Ascending aorta (tissue), 2 donors: Measurements from ENCODE around the gene TTYH3. TPM values are rescaled to one million over a fixed set of nuclear protein-coding genes. Genes with fewer than 3 reads are reported as not detected.

Experiments
- DNase-seq, 2 donors: peaks; one replicate each; pipeline ENCODE4 v3.0.0-alpha.2; 2019; ENCODE audit warnings: low spot score in 2 of 2
- H3K27ac ChIP-seq, 2 donors: fragments of 200-600 bp; sonication (generic); one replicate each; pipeline ENCODE4 v1.5.1; 2016 to 2017; ENCODE audit warnings: mild to moderate bottlenecking in 1 of 2
- H3K27me3 ChIP-seq: fragments of 200-600 bp; sonication (generic); one replicate; pipeline ENCODE4 v1.5.1; 2017
- H3K36me3 ChIP-seq, 2 donors: fragments of 200-600 bp; sonication (generic); one replicate each; pipeline ENCODE4 v1.5.1; 2016
- H3K4me1 ChIP-seq, 2 donors: fragments of 200-600 bp; sonication (generic); one replicate each; pipeline ENCODE4 v1.5.1; 2016 to 2017; ENCODE audit warnings: mild to moderate bottlenecking in 1 of 2
- H3K4me3 ChIP-seq, 2 donors: fragments of 200-600 bp; sonication (generic); one replicate each; pipeline ENCODE4 v1.5.1; 2016 to 2017; ENCODE audit warnings: mild to moderate bottlenecking in 1 of 2
- H3K9me3 ChIP-seq, 2 donors: fragments of 200-600 bp; sonication (generic); one replicate each; pipeline ENCODE4 v1.5.1; 2016
- intact Hi-C: fragments of 100-400 bp; cut with DNase I; formaldehyde crosslinking; loops from one replicate; pipeline ENCODE4 v1.15.1; 2023
- total RNA-seq: library from RNA; depleted of rRNA; stranded (reverse); fragments of >200 nt; gene quantifications from one replicate; pipeline ENCODE4 v1.1.0, GENCODE V29; 2016
- TF ChIP-seq, protein P1 (sequence below), 3 experiments: fragments of 200-600 bp in 2 of 3; fragments of 450-650 bp in 1 of 3; sonication (generic) in 2 of 3; IDR thresholded peaks; one replicate each; pipeline ENCODE4 v1.5.1; 2016 to 2019; ENCODE audit warnings: antibody characterized with exemption in 3 of 3, mild to moderate bottlenecking in 1 of 3, moderate library complexity in 1 of 3

Gene TTYH3
- total RNA-seq, 1 donor from 2014 or later: 70.5 TPM

GRCh38 chr7:2649991-2650390 is 18.2 kb downstream of the TTYH3 start:
- intact Hi-C loops: loop anchor here (10.0 kb wide), 1 partner anchor 165 kb away; no protein-coding TSS in a partner anchor
- H3K27me3 ChIP-seq: no peaks in the 10 kb centered on the region
- H3K36me3 ChIP-seq: peaks cover 44 to 50% of the 10 kb centered on the region in 2 donors

GRCh38 chr7:2650451-2650850 is 18.7 kb downstream of the TTYH3 start:
- no peak overlapping the region for H3K27ac ChIP-seq
- H3K27me3 ChIP-seq: no peaks in the 10 kb centered on the region
- intact Hi-C loops: no loop called here
- H3K4me3 ChIP-seq: no peak overlapping the region
- H3K4me1 ChIP-seq: no peaks in the 10 kb centered on the region
- TF ChIP-seq, protein P1, sequence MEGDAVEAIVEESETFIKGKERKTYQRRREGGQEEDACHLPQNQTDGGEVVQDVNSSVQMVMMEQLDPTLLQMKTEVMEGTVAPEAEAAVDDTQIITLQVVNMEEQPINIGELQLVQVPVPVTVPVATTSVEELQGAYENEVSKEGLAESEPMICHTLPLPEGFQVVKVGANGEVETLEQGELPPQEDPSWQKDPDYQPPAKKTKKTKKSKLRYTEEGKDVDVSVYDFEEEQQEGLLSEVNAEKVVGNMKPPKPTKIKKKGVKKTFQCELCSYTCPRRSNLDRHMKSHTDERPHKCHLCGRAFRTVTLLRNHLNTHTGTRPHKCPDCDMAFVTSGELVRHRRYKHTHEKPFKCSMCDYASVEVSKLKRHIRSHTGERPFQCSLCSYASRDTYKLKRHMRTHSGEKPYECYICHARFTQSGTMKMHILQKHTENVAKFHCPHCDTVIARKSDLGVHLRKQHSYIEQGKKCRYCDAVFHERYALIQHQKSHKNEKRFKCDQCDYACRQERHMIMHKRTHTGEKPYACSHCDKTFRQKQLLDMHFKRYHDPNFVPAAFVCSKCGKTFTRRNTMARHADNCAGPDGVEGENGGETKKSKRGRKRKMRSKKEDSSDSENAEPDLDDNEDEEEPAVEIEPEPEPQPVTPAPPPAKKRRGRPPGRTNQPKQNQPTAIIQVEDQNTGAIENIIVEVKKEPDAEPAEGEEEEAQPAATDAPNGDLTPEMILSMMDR (IDR thresholded peaks at IDR 0.05): no peak
- no peak for DNase-seq
- H3K36me3 ChIP-seq: peaks cover 44 to 50% of the 10 kb centered on the region in 2 donors
- H3K9me3 ChIP-seq: no peaks in the 10 kb centered on the region

More at GRCh38 chr7:2649991-2650390, 18.2 kb downstream of the TTYH3 start:
- Histone ChIP-seq H3K9me3 (no peaks in the 10 kb centered on the region), H3K27ac (no peak overlapping the region), H3K4me3 (no peak overlapping the region), H3K4me1 (no peaks in the 10 kb centered on the region)
- TF ChIP-seq, protein P1 (IDR thresholded peaks at IDR 0.05): no peak
- DNase-seq: no peak

DNA sequence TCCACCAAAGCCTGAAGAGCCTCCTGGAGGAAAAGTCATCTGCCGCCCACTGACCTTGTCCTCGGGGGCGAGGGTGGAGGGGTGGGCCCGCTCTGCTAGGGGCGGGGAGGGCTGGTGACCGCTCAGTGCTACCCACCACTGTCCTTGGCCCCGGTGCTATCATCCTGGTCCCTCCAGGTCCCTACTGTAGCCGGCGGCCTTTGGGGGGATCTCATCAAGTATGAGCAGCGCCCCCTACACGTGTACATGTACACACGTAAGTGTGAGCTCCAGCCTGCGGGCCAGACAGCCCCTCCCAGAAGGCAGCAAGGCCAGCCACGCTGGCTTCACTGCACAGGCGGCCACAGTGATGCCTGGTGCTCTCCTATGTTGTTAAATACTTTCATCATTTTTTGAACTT is 19.6 kb downstream of the TTYH3 start:
- no peaks in the 10 kb centered on the region for H3K9me3 ChIP-seq
- no peaks in the 10 kb centered on the region for H3K27me3 ChIP-seq
- H3K27ac ChIP-seq: no peak overlapping the region
- DNase-seq: no peak
- H3K4me3 ChIP-seq: no peak overlapping the region
- TF ChIP-seq, protein P1 (IDR thresholded peaks at IDR 0.05): no peak
- no peaks in the 10 kb centered on the region for H3K4me1 ChIP-seq
- intact Hi-C loops: no loop called here
- H3K36me3 ChIP-seq: peaks cover 51% of the 10 kb centered on the region in 2 donors

- intact Hi-C loops: no loop called here
- H3K27ac ChIP-seq: no peak overlapping the region
- no peak for DNase-seq
- H3K36me3 ChIP-seq: peaks cover 52 to 55% of the 10 kb centered on the region in 2 donors
- no peaks in the 10 kb centered on the region for H3K4me1 ChIP-seq
- TF ChIP-seq, protein P1 (IDR thresholded peaks at IDR 0.05): no peak
- no peaks in the 10 kb centered on the region for H3K27me3 ChIP-seq
- H3K4me3 ChIP-seq: no peak overlapping the region
- H3K9me3 ChIP-seq: no peaks in the 10 kb centered on the region
These were observed 20.3 kb downstream of the TTYH3 start for GRCh38 chr7:2651847-2652735.

DNA sequence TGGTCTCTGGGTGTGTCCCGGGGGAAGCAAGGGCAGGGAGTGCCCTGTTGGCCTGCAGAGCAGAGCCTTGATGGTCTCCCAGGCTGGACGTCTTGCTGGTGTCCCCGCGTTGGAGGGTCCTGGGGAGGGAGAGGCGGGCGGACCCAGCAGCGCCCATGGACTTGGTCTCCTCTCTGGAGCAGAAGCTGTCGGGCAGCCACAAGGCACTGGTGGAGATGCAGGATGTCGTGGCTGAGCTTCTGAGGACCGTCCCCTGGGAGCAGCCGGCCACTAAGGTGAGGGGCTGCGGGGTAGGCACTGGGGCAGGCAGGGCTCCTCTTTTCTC is 20.9 kb downstream of the TTYH3 start:
- H3K4me3 ChIP-seq: no peak overlapping the region
- no peak for DNase-seq
- H3K36me3 ChIP-seq: peaks cover 48 to 49% of the 10 kb centered on the region in 2 donors
- no peaks in the 10 kb centered on the region for H3K4me1 ChIP-seq
- H3K27me3 ChIP-seq: no peaks in the 10 kb centered on the region
- TF ChIP-seq, protein P1 (IDR thresholded peaks at IDR 0.05): no peak
- H3K9me3 ChIP-seq: no peaks in the 10 kb centered on the region
- no peak overlapping the region for H3K27ac ChIP-seq
- intact Hi-C loops: no loop called here
